LNCaP clone FGC (cell line): ENCODE results near the gene PHC2.

Experiments used
- DNase-seq: peaks from one replicate; pipeline ENCODE4 v3.0.0-alpha.2; 2011; ENCODE audit warnings: low read depth
- H3K4me3 ChIP-seq: 2 replicates; pipeline ENCODE4 v1.5.1; 2011; ENCODE audit warnings: mild to moderate bottlenecking, low read depth, low read length, control low read depth
- TF ChIP-seq, protein P1 (sequence below): IDR thresholded peaks from 2 replicates; pipeline ENCODE4 v1.5.1; 2012; ENCODE audit warnings: mild to moderate bottlenecking; ENCODE audit not compliant: control insufficient read depth, insufficient read depth; ENCODE audit errors: extremely low read depth

The PHC2 gene

DNA sequence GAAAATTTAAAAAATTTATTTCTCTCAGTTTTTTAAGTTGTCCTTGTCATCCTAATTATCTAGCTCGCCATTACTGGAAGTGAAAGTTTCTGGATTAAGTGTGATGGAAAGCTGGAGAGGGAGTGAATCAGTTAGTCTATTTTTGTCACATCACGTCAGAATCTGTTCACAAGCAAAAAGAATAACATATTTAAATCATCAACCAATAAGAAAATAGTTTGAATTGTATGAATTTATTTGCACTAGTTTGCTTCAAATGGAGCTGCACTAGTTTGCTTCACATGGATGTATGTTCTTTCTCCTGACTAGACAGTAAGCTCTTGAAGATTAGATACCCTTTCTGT lies 22.8 kb downstream of the PHC2 start:
- TF ChIP-seq, protein P1, sequence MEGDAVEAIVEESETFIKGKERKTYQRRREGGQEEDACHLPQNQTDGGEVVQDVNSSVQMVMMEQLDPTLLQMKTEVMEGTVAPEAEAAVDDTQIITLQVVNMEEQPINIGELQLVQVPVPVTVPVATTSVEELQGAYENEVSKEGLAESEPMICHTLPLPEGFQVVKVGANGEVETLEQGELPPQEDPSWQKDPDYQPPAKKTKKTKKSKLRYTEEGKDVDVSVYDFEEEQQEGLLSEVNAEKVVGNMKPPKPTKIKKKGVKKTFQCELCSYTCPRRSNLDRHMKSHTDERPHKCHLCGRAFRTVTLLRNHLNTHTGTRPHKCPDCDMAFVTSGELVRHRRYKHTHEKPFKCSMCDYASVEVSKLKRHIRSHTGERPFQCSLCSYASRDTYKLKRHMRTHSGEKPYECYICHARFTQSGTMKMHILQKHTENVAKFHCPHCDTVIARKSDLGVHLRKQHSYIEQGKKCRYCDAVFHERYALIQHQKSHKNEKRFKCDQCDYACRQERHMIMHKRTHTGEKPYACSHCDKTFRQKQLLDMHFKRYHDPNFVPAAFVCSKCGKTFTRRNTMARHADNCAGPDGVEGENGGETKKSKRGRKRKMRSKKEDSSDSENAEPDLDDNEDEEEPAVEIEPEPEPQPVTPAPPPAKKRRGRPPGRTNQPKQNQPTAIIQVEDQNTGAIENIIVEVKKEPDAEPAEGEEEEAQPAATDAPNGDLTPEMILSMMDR = no peak
- no peak for DNase-seq
- no peak overlapping the region for H3K4me3 ChIP-seq

DNA sequence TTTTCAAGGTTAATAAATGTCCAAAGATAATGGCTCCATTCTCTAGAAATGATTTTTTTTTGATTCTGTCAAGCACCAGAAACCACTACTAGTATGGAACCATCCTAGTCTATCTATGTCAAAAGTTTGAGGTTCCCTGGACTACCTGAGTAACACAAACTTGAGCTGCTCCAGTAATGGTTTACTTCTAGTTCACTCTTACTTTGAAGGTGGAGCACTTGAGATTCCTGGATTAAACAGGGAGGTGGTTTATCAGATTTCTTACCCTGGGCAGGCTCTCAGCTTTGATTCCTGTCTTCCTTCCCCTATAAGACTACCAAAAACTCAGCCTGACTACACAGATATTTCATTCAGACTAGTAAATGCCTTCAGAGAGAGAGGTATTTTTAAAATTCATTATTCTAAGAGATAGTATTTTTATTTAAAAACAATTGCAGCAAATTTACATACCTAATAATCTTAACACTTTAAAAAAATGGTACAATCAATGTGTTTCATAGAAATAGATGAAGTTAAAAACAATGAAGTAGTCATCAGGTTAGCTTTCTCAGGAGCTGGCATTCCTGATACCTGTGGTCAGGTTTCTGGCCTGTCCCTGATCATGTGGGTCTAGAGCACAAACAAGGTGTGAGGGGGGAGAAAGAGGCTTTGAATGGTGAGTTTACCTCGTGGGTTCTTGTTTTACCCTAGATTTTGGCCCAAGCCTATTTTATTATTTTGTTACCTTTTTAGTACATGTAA lies 23.4 kb downstream of the PHC2 start:
- H3K4me3 ChIP-seq = no peak overlapping the region
- TF ChIP-seq, protein P1 = no peak
- DNase-seq = no peak

DNA sequence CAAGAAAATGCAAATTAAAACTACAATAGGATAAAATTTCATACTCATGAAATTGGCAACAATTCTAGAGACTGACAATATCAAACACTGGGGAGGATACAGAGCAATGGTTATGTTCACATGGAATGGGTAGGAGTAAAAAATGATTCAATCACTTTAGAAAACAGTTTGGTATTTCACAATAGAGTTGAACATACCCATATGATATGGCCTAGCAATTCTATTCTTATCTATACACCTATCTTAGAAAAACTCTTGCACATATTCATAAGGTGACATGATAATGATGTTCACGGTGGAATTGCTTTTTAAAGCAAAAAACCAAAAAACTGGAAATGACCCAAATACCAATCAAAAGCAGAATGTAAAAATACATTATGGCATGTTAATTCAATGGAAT lies 28.7 kb downstream of the PHC2 start:
- TF ChIP-seq, protein P1 = no peak
- no peak for DNase-seq
- H3K4me3 ChIP-seq = no peak overlapping the region

DNA sequence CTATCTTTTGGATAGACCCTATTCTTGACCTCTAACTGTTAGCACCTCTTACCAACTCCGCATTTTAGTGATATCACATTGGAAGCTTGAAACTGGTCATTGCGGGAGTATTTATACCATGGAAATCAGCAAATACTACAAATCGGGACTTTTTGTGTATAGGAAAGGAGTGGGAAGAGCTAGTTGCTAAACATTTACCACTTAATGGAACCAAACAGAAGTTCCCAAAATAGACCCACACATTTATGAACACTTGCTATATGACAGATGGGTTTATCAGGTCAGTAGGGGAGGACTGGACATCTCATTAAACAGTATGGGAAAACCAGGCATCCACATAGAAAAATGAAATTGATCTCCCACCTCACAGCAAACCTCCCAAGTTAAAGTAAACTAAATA lies 29.4 kb downstream of the PHC2 start:
- H3K4me3 ChIP-seq = no peak overlapping the region
- no peak for DNase-seq
- TF ChIP-seq, protein P1 = no peak

DNA sequence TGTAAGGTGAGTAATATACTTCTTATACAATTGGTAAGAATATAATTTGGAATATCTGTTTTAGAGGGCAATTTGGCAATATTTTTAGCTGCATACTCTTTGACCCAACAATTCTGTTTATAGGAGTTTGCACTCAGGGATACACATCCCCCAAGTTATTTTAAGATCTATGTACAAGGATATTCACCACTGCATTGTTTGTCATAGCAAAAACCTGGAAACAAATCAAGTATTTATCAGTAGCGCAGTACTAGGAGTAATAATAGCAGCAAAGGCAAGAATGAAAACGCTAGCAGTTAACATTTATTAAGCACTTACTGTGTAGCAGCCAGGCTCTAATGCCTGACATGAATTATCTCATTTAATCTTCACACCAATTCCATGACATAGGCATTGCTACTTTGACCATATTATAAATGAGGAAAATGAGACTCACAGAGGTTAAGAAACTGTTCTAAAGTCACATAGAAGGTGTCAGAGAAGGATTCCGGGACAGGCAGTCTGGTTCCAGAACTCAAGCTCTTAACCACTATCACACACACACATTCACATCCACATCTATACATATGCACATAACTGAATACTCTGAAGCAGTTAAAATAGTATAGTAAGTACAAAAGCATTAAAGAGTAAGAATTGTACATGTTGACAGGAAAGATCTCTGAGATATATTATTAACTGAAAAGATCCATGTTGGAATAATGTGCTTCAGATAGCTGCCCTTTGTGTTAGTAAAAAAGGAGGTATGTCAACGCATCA lies 30.6 kb downstream of the PHC2 start:
- DNase-seq = no peak
- H3K4me3 ChIP-seq = no peak overlapping the region
- TF ChIP-seq, protein P1 = no peak

DNA sequence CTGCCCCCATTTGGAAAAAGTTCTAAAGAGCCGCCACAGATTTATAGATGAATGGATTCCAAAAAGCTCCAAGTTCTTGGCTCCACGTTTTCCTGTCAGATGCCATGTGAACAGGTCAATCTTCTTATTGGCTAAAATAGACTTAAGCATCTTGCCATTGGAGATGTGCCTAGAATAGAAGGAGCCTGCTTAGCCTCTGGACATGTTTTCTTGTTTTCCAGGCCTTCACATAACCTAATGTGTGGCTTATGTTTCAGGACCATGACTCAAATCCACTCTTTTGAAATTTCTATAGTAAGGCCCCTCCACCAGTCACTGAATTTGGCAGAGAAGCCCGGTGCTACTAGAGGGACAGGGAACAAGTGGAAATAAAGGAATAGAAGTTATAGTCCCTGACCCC lies 31.5 kb downstream of the PHC2 start:
- TF ChIP-seq, protein P1 = no peak
- no peak overlapping the region for H3K4me3 ChIP-seq
- DNase-seq = no peak

DNA sequence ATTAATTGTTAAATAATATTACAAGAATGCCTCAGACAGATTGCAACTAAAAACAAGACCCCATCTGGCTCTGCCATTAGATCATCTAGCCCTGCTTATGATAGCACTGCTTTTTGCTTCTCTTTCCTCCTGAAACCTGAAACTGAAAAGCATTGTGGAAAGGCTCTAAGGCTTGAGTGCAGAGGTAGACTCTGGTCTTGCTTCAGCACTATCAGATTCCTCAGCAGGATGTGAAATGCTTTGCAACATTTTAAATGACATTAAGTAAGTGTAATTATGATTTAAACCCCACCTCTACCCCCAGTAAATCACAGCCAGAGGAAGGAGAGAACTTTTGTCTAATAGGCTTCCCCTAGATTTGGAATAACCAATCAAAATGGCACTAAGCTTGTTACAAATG lies 32.9 kb downstream of the PHC2 start:
- no peak for DNase-seq
- TF ChIP-seq, protein P1 = no peak

More for the DNA sequence above, 32.9 kb downstream of the PHC2 start:
- no peak overlapping the region for H3K4me3 ChIP-seq
